HG03066 (cell line): Measurements from ENCODE around the gene SMIM10.
"Not testable (repeated sequence)": the region's sequence is repeated elsewhere in the genome, so short reads cannot be mapped to it uniquely, and the experiment has no call there.

Experiments used
- ATAC-seq: cut with Tn5 transposase; IDR thresholded peaks from one replicate; pipeline ENCODE4 v1.9.1; 2021; ENCODE audit warnings: low read depth; ENCODE audit not compliant: unreplicated experiment

The SMIM10 gene

DNA sequence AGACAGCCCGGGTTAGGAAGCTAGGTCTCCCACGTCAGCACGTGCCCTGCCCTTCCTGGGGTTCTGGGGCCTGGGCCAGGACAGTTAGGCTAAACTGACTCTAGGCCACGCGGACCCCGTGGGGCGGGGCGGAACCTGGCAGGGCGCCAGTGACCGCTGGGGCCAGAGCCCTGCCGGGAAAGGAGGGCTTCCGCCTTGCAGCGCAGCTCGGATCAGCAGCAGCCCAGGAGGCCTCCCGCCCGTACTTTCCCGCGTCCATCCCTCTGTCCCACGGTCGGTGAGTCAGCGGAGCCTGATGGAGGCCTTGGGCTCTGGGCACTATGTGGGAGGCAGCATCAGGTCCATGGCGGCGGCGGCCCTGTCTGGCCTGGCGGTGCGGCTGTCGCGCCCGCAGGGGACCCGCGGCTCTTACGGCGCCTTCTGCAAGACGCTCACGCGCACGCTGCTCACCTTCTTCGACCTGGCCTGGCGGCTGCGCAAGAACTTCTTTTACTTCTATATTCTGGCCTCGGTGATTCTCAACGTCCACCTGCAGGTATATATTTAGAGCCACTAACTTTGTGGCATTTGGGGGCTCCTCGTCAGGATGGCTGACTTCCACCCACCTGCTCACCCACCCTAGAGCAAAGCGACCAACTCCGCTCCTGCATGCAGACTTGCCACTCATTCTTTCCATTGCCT lies at the start of gene SMIM10:
SMIM10 (plus strand) TSS at position 191 of the 681 bp plus-strand sequence; CDS start at position 296, 105 bp downstream.
- no peak for ATAC-seq

DNA sequence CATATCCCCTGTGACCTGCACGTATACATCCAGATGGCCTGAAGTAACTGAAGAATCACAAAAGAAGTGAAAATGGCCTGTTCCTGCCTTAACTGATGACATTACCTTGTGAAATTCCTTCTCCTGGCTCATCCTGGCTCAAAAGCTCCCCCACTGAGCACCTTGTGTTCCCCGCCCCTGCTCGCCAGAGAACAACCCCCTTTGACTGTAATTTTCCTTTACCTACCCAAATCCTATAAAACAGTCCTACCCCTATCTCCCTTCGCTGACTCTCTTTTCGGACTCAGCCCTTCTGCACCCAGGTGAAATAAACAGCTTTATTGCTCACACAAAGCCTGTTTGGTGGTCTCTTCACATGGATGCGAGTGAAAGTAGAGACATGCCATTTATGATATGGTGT lies 44.4 kb upstream of the SMIM10 start:
- ATAC-seq = not testable (repeated sequence)

DNA sequence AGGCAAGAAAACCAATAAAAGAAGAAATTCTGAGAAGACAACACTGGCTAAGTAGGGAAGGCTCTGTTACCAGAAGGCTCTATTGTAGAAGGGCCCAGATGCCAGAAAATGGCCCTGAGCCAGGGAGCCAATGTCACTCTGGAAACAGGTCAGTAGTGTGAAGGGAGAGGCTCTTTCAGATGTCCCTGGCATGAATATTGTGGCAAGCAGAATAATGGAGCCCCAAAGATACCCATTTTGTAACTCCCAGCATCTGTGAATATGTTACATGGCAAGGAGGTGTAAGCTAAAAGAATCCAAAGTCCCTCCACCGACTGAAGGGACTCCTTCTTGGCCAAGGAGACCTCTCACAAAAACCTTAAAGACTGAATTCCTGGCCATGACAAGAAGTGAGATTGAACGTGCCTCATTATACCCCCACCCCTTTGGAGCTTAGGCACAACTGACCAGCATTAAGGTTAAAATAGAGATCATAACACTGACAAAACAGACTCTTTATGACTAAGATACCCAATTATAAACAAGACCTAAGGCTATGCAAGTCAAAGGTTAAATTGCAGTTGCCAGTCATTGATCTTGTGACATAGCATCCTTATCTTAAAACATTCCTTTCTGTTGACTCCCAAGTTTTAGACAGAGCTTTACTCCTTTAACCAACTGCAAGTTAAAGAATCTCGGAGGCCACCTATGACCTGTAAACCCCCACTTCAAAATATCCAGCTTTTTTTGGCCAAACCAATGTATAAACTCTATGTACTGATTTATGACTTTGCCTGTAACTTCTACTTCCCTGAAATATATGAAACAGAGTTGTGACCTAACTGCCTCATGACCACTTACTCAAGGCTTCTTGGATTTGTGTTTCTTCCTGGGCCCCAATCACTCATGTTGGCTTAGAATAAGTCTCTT lies 42.2 kb upstream of the SMIM10 start:
- no peak for ATAC-seq

DNA sequence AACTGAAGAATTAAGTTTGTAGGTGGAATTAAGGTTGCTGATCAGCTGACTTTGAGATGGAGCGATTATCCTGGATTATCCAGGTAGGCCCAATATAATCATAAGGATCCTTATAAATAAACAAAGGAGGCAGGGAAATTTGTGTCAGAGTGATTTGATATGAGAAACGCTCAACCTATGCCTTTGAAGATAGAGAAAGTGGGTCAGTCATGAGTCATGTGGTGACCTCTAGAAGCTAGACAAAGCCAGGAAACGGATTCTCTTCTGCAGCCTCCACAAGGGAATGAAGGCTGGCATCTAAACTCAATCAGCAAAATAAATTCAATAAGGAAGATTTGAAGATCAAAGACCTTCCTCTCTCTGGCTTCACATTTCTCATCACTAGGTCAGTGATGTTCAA lies 41.5 kb upstream of the SMIM10 start:
- no peak for ATAC-seq

DNA sequence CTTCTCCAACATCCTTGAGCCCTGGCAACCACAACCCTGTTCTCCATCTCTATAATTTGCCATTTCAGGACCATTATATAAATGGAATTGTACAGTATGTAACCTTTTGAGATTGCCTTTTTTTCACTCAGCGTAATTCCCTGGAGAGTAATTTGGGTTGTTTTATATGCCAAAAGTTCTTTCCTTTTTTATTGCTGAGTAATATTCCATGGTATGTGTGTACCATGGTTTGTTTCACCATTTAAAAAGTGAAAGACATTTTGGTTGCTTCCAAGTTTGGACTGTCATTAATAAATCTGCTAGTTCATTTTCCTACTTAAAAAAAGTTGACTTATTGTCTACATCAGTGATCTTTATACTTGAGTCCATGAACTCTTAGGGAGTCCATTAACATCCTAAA lies 33.0 kb upstream of the SMIM10 start:
- ATAC-seq = no peak

DNA sequence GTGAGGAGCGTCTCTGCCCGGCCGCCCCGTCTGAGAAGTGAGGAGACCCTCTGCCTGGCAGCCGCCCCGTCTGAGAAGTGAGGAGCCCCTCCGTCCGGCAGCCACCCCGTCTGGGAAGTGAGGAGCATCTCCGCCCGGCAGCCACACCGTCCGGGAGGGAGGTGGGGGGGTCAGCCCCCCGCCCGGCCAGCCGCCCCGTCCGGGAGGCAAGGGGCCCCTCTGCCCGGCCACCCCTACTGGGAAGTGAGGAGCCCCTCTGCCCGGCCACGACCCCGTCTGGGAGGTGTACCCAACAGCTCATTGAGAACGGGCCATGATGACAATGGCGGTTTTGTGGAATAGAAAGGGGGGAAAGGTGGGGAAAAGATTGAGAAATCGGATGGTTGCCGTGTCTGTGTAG lies 30.4 kb upstream of the SMIM10 start:
- ATAC-seq = not testable (repeated sequence)

DNA sequence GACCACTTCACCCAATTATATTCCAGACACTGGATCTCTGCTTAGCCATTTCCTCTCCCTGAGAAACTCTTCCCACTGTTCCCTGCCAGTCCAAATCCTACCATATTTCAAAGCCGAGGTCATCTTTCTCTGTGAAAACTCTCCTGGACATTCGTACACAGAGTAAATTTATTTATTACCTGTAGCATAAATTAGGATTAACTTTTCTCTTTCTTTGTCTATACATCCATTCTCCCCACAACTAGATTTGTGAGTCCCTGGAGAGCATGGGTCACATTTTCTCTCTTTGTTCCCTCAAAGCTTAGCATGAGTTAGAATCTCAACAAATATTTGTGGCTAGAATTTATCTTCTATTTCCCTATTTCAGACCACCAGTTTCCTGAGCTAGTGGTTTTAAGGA lies 27.8 kb upstream of the SMIM10 start:
- ATAC-seq = no peak

DNA sequence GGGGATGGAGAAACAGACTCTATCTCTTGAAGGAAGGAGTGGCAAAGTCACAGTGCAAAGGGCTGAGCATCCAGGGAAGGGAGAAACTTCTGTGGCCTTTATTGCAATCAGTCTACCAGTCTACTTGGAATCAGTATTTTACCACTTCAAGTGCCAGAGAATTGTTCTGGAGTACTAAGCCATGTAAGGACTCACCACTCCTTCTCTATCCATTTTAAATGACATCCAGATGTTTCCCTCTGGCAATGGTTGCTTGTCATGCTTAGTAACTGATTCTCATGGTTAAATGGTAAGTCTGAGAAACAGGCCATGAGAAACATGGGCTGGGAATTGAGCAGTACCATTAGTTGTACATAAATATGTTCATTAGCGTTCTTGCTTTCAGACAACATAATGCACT lies 21.1 kb upstream of the SMIM10 start:
- ATAC-seq = no peak

DNA sequence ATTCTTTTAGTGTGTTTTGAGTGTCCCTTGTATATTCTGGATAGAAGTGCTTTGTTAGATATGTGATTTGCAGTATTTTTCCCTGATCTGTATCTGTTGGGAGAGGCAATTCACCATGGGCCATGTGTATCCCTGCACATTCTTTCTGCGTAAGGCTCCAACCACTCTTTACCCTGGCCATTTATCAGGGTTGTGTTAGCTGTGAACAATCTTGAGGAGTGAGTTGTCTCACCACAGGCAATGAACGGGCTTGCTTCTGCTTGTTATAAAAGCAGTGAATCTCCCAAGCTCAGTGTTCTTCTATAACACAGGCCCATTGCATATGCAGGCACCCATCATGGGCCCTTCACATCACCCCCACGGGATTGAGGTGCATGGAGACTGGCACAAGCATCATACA lies 18.9 kb upstream of the SMIM10 start:
- no peak for ATAC-seq

DNA sequence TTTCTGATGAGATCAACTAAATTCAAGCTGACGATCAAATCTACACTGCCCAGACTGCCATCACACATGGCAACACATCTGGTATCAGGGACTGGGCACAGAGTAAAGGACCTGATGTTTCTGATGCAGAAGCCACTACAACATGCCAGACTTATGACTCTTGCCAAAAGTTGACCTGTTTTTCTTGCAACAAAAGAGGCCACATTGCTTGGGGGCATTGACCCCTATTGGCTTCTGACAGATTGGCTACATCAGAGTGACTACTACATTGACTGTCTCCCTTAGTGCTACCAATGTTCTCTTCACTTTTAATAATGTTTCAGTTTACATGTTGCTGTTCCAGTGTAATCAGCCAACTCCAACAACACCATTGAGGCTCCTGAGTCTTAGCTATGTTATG lies 15.3 kb upstream of the SMIM10 start:
- no peak for ATAC-seq

DNA sequence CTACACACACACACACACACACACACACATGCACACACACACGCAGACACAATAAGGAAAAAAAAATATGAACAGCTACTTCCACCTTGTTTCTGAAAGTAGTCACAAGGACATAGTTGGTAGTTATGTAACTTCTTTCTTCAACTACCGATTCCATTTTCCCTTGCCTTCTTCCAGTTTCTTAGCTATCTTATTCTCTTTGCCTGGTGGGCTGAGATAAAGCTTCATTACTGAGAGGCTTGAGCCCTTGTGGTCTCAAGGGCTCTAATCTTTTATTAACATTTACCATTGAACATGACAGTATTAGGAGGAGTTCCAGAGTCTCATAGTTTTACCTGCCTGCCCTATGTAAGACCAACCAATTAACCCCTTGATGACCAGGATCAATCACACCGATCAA lies 8.9 kb upstream of the SMIM10 start:
- no peak for ATAC-seq

DNA sequence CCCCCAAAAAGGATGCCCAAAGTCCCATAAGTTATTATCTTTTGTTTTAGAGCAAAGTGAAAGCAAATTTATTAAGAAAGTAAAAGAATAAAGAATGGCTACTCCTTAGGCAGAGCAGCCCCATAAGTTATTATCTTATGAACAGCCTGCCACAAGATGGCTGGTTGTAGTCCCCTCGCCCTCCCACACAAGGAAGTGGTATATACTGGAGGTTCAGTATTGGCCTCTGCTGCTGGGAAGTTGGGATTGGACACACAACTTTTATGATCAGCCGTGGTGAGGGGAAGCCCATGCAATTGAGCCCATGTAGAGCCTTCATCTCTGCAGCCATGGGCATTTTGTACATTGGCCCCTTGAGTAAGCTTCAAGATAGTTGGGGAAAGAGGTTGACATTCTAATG lies 8.0 kb upstream of the SMIM10 start:
- no peak for ATAC-seq

DNA sequence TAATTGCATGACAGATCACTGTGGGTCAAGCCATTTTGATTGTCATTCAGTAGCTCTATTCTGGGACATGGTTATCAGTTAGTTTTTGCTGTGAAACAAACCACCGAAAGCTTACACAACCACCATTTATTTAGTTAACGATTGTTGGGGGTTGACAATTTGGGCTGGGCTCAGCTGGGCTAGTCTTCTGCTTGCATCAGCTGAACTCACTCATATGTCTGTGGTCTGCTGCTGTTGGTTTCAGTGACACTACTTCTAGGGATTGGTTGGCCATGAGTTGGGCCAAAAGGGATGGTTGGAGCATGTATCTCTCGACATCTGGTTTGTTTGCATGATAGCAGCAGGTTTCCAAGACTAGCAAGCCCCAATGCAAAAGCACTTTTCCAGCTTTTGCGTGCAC lies 5.3 kb upstream of the SMIM10 start:
- no peak for ATAC-seq

DNA sequence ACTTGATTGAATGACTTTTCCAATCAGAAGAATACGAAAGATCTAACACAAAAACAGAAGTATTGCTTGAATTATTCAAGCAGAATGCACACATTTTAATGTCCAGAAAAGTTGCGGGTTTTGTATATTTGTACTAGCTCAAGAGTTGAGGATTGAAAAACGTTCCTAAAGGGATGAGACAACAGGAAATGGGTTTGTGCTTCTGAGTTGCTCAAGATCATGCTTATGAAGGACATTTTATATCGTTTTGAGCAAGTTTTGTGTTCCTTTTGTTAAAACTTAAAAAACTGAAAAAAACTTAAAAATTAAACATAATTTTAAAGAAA lies 353 bp upstream of the SMIM10 start:
- no peak for ATAC-seq

DNA sequence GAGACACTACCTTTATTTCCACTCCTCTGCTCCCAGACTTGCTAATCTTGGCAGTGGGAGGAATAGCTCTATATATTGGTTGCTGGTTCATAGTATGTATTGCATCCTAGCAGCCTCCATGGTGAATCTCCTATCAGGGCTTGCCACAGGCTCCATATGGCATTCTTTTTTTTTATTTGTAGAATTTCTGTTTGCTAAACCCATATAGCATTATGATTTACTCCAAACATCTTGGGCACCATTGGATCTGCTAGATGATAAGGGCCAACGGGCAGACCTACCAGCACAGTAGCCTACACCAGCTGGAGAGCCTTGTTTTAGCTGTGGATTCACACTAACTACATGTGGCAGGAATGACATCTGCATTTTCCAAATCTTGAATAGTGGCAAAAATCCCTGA lies 6.9 kb downstream of the SMIM10 start:
- ATAC-seq = no peak

DNA sequence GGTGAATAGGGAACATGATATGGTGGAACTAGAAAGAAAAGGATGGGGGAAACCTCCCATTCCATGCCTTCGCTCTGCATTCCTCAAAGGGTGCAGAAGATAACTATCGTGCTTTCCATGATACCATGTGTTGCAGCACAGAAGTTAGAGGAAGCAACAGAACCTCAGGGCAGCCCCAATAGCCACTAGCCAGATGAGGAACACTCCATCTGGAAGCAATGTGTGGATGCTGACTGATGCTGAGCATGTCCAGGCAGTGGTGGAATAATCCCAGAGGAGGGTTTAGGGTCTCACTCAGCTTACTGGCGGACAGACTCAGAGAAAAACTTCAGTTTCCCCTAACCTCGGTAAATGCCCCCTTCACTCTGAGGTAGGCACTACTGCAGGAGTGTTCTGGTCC lies 7.5 kb downstream of the SMIM10 start:
- no peak for ATAC-seq

DNA sequence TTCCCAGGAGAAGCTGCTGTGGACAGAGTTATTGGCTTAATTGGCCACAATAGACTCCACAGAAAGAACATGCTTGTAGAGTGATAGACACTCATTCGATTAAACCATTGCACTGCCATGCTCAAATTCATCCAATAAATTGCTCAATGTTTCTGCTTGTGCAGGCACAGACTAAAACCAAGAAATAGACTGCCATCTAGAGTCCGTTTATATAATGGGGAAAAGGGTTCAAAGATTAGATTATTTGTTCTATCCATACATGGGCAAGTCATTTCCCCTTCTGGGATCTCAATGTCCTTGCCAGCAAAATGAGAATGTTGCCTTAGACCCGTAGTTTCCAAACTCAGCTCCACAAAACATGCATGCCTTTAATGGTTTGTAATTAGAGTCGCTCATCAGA lies 8.7 kb downstream of the SMIM10 start:
- ATAC-seq = no peak

DNA sequence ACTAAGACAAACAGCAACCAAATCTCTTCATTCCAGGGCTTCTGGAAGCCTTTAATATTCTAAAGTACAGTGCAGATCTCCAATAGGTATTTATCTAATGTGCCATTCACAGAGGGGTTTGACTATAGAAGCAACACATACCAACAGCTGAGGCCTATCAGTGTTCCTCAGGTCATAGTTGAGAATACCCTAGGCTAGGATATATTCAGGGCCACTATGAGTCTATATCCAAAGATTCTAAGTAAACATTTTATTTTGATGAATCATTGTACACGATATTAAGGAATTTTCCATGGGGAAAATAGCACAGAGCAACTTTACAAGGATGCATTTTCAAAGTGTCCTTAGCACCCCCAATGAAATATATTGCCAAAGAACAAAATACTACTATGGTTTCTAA lies 9.7 kb downstream of the SMIM10 start:
- no peak for ATAC-seq

DNA sequence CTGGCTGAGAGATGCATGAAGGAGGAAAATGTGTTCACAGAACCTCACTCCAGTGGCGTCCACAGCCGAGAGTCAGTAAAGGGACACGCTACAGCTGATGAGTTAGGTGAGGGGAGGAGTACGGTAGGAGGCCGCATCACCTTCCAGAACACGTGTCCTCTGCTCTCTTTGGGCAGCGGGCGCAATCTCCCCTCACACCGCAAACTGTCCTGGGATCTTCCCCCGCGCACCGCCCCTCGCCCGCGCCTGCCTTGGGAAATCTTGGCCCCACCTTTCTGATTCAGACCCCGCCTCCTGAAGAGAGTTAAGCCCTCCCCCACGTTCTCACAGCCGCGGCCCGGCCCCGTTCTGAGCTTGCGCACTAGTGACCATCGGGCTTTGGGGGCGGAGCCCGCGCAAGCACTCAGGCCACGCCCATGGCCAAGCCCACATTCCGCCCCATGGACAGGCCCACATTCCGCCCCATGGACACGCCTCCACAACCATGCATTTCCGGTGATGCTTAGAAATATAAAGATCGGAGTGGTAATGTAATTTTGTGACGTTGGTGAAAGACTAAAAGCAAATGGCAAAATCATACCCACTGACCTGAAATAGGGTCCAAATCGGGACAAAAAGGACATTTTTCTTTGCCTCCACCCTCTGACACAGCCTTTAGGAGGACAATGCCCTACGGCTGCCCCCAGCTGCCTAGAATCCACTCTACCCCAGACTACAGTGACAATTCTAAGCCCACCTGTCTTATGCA lies 13.3 kb downstream of the SMIM10 start:
- ATAC-seq = peak; percentile 97

DNA sequence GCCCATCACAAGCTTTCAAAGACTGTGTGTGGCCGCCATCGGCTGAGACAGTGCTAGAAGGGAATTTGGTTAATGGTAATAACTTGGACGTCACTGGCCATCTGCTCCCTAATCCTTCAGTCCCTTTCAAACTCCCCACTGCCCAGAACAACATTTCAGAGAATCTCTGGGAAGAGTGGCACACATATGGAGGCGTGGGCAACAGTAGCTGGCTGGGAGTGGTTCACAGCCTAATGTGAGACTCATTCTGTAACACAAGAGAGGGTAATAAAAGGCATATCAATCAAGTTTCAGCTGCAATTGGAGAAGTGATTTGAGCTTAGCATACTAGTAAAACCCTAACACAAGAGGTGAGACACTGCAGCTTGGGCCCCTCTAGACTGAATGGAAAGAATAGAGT lies 15.4 kb downstream of the SMIM10 start:
- no peak for ATAC-seq

DNA sequence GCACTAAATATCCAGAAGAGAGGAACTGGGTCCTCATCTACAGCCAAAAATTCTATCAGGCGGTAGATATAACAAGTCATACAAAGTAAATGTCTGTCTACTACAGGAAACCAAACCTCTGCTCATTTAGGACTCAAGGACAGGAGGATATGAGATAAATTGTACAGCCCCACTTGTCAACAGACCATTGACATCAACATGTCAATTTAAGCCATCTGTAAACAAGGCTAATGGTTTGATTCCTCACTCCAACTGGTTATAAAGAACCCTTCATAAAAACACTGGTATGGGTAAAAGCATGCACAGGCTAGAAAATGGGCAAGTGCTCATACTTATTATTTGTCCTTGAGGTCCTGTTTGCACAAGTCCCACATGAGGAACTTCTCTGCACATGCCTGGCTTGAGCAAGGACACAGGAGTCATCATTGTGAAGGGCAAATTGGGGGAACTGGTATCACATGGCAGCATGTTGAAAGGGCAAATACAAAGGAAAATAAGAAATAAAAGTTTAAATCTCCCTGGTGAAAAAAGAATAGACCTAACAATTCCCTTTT lies 18.3 kb downstream of the SMIM10 start:
- ATAC-seq = no peak
